Ovary (tissue), 9 donors: ENCODE results near the gene ANKMY1. TPM values are rescaled to one million over a fixed set of nuclear protein-coding genes. Genes with fewer than 3 reads are reported as not detected.

ENCODE experiments used
- DNase-seq, 5 donors: peaks; one replicate each; pipeline ENCODE4 v3.0.0-alpha.2; 2019 to 2020
- H3K27ac ChIP-seq, 2 donors: fragments of 200-600 bp; one replicate each; pipeline versions ENCODE4 v1.5.1 to v1.8.0; 2019 to 2022
- H3K27me3 ChIP-seq: fragments of 200-600 bp; one replicate; pipeline ENCODE4 v1.8.0; 2022
- H3K36me3 ChIP-seq: fragments of 200-600 bp; sonication (generic); one replicate; pipeline ENCODE4 v1.5.1; 2019
- H3K4me1 ChIP-seq: one replicate; pipeline ENCODE4 v1.8.1; 2013; ENCODE audit warnings: mild to moderate bottlenecking, moderate library complexity; ENCODE audit not compliant: insufficient read depth
- H3K4me3 ChIP-seq: fragments of 200-600 bp; sonication (generic); one replicate; pipeline ENCODE4 v1.5.1; 2017
- H3K9me3 ChIP-seq, 2 donors: fragments of 200-600 bp in 1 of 2; sonication (generic) in 1 of 2; one replicate each; pipeline versions ENCODE4 v1.5.1 to v1.8.1; 2013 to 2019; ENCODE audit warnings: mild to moderate bottlenecking in 1 of 2, moderate library complexity in 1 of 2
- EP300 ChIP-seq: sonication (generic); formaldehyde crosslinking; IDR thresholded peaks from one replicate; pipeline ENCODE4 v1.6.1; 2017; ENCODE audit warnings: antibody characterized with exemption
- POLR2A ChIP-seq: fragments of 450-650 bp; IDR thresholded peaks from one replicate; pipeline ENCODE4 v1.6.1; 2017; ENCODE audit warnings: antibody characterized with exemption, mild to moderate bottlenecking, moderate library complexity
- WGBS, 3 donors: extraction: QIAGEN DNeasy Blood & Tissue Kit in 1 of 3; methylation state at CpG; one replicate each; pipeline versions ENCODE4 v1.1.5 to v1.1.7; 2013 to 2017; 5-methylcytosine and 5-hydroxymethylcytosine counted together
- intact Hi-C, 4 donors: fragments of 100-400 bp; cut with DNase I; formaldehyde crosslinking; loops; one replicate each; pipeline versions ENCODE4 v1.11.0 to v1.15.1; 2022 to 2023
- polyA plus RNA-seq, 2 donors: library from polyadenylated mRNA; stranded (reverse); fragments of 200-250 nt in 1 of 2; fragments of 350-450 nt in 1 of 2; fragmentation: Illumina TruSeq in 1 of 2; extraction: RNeasy Lipid Tissue Mini Kit (QIAGEN cat#74804) in 1 of 2; gene quantifications; one replicate each; pipeline ENCODE4 v1.2.3, GENCODE V29; 2013 to 2014
- total RNA-seq, 7 donors: library from RNA; depleted of rRNA in 2 of 7; stranded (reverse); fragments of >200 nt in 2 of 7; fragmentation: NEBNext Ultra II Directional in 3 of 7; extraction: Animal tissue kit (Norgen Biotek cat#: 25700) in 3 of 7; gene quantifications; one replicate each; pipeline versions ENCODE4 v1.1.0 to v1.2.4, GENCODE V29; 2016 to 2023
- TF ChIP-seq, protein P1 (sequence below), 3 donors: fragments of 450-650 bp in 2 of 3; fragments of 200-600 bp in 1 of 3; IDR thresholded peaks; one replicate each; pipeline versions ENCODE4 v1.5.1 to v1.8.0; 2016 to 2022; ENCODE audit warnings: antibody characterized with exemption in 3 of 3, mild to moderate bottlenecking in 1 of 3
- donor health status: DM: no; HTN: no; CAD: no; lungs with moderate emphysema.
- donor health status: DM: no; HTN: no; CAD: no.
- donor health status: Bipolar disorder and iron deficiency.
- donor health status: DM: yes; HTN: yes; CAD: no.
- donor health status: DM: no; HTN: no; CAD: no.
- donor health status: DM: yes; HTN: yes; CAD: no.

The ANKMY1 gene
- total and polyA plus RNA-seq, 9 donors, result 11.5 to 24.2 (median 19.0) TPM

DNA sequence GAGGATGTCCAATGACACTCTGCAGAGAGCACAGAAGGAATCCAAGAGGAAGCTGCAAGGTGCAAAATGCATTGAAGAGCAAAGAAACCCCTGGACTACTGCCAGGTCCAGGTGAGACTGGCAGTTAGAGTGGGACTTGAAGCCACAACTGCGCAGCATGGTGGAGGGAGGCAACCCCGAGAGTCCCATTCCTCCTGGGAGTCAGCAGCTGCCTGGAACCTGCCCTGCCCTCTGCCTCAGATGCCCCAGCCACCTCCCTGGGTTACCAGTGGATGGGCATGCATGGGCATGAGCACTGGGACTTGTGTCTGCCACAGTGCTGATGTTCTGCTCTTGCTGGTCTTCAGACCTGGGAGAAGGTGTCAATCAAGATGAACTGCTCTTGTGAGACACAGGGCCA lies 43.2 kb downstream of the ANKMY1 start:
- H3K36me3 ChIP-seq, result no peaks in the 10 kb centered on the region
- 92 to 99% (median 94%) methylated on average over 2 of the region's 2 CpGs for WGBS, 3 donors
- no peaks in the 10 kb centered on the region for H3K9me3 ChIP-seq
- intact Hi-C loops, result no loop called here
- TF ChIP-seq POLR2A (no peak), EP300 (no peak)
- TF ChIP-seq, protein P1, sequence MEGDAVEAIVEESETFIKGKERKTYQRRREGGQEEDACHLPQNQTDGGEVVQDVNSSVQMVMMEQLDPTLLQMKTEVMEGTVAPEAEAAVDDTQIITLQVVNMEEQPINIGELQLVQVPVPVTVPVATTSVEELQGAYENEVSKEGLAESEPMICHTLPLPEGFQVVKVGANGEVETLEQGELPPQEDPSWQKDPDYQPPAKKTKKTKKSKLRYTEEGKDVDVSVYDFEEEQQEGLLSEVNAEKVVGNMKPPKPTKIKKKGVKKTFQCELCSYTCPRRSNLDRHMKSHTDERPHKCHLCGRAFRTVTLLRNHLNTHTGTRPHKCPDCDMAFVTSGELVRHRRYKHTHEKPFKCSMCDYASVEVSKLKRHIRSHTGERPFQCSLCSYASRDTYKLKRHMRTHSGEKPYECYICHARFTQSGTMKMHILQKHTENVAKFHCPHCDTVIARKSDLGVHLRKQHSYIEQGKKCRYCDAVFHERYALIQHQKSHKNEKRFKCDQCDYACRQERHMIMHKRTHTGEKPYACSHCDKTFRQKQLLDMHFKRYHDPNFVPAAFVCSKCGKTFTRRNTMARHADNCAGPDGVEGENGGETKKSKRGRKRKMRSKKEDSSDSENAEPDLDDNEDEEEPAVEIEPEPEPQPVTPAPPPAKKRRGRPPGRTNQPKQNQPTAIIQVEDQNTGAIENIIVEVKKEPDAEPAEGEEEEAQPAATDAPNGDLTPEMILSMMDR (IDR thresholded peaks at IDR 0.05), result no peak
- no peak overlapping the region for H3K27ac ChIP-seq
- no peaks in the 10 kb centered on the region for H3K27me3 ChIP-seq
- DNase-seq, result no peak
- no peak overlapping the region for H3K4me3 ChIP-seq
- no peaks in the 10 kb centered on the region for H3K4me1 ChIP-seq

DNA sequence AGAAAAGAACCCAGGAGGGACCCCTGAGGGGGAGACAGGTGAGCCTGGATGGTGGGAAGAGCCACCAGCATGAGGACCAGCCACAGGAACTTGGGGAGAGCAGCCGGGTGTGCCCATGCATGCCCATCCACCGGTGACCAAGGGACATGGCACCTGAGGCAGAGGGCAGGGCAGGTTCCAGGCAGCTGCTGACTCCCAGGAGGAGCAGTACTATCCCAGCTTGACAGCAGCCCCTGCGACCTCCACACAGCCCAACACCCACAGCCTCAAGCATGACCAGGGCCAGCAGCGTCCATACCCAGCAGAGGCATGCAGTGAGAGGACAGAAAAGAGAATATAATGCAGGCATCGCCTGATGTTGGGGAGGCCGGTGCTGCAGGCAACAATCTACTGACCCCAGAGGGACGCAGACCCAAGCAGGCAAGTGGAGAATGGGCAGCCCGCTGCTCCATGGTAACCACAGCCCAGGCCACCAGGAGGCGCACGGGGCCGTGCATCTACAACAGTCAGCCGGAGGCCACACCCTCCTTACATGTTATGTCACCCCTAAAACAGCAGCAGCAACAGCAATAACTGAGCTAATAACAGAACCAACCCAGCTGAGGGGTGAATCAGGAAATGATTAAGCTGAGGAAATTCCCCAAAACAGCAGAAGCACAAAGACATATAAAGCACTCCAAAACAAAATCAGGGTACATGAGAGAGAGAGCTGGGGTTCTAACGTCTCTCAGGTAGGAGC lies 44.1 kb downstream of the ANKMY1 start:
- Histone ChIP-seq H3K27ac (no peak overlapping the region), H3K36me3 (no peaks in the 10 kb centered on the region), H3K27me3 (no peaks in the 10 kb centered on the region), H3K9me3 (no peaks in the 10 kb centered on the region), H3K4me1 (no peaks in the 10 kb centered on the region), H3K4me3 (no peak overlapping the region)
- intact Hi-C loops, result no loop called here
- peak in 4 of 5 donors; percentile 42 to 71 (median 50) for DNase-seq
- 52 to 58% (median 57%) methylated on average over 13 of the region's 13 CpGs for WGBS, 3 donors
- TF ChIP-seq EP300, result no peak
- TF ChIP-seq, protein P1 (IDR thresholded peaks at IDR 0.05), result peak in 1 of 3 donors; percentile 18

DNA sequence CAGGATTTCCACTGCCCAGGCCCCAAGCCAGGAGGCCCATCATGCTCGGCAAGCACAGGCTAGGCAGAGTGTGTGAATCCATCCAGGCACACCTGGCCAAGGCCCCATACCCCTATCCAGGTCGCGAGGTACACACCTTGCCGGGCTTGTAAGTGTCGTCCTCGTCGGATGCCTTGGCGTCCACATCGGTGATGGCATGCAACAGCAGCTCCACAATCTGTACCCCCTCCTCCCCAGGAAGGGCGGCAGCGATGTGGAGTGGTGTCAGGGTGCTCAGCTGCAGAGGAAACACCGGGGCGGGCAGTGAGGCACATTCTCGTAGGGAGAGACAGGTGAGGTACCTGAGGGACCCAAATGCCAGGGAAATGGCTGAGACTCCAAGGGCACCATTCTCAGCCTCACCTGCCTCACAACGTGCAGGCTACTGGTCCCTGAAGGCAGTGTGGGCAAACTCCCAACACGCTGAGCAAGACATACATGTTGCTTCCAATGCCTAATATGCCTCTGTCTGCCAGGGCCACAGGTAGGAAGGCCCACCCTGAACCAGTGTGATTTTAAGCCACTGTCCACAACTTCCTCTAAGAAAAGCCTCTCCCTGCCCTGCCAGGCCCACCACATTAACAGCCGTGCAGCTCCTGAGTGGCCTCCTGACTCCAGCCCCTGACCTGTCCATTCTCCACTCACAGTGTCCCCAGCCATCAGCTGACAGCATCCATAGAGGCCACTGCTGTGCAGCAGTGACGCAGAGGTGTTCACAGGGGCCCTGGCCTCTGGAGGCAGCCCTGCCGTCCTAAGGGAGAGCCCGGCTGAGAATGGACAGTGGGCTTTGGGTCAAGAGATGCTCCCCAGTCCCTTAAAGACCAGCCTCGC lies 44.9 kb downstream of the ANKMY1 start:
- H3K36me3 ChIP-seq, result no peaks in the 10 kb centered on the region
- H3K4me1 ChIP-seq, result no peaks in the 10 kb centered on the region
- H3K4me3 ChIP-seq, result no peak overlapping the region
- TF ChIP-seq, protein P1 (IDR thresholded peaks at IDR 0.05), result no peak
- no peak for TF ChIP-seq EP300
- no peak for TF ChIP-seq POLR2A
- intact Hi-C loops, result no loop called here
- H3K9me3 ChIP-seq, result no peaks in the 10 kb centered on the region
- no peak overlapping the region for H3K27ac ChIP-seq
- H3K27me3 ChIP-seq, result no peaks in the 10 kb centered on the region
- 93 to 97% (median 94%) methylated on average over 21 of the region's 21 CpGs for WGBS, 3 donors
- no peak for DNase-seq

DNA sequence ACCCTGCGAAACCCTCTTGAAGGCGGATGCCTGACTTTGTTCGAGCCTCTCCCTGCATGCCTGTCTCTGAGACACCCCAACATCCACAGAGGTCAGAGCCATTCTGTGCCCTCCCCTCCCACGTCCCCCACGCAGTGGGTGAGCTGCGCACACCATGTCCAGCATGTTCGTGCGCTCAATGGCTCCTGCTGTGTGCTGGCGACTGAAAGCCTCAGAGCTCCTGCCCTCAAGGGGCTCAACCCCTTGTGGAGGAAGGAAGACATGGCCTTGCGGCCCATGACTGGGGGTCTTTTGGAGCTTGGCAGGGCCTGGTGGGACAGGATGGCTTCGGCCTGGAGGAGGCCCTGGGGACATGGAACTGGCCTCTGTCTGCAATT lies 45.7 kb downstream of the ANKMY1 start:
- no peaks in the 10 kb centered on the region for H3K27me3 ChIP-seq
- no peaks in the 10 kb centered on the region for H3K36me3 ChIP-seq
- H3K9me3 ChIP-seq, result no peaks in the 10 kb centered on the region
- H3K27ac ChIP-seq, result no peak overlapping the region
- intact Hi-C loops, result no loop called here
- DNase-seq, result no peak
- no peak overlapping the region for H3K4me3 ChIP-seq
- TF ChIP-seq EP300 (no peak), POLR2A (no peak)
- TF ChIP-seq, protein P1 (IDR thresholded peaks at IDR 0.05), result no peak
- 93 to 96% (median 94%) methylated on average over 11 of the region's 11 CpGs for WGBS, 3 donors
- H3K4me1 ChIP-seq, result no peaks in the 10 kb centered on the region
